GM12864 (cell line): ENCODE data around the gene IL13RA1.
"Not testable (repeated sequence)": the region's sequence is repeated elsewhere in the genome, so short reads cannot be mapped to it uniquely, and the experiment has no call there.

Source experiments
- DNase-seq: peaks from one replicate; pipeline ENCODE4 v3.0.0-alpha.2; 2011; ENCODE audit warnings: low read depth
- H3K4me3 ChIP-seq: 2 replicates; pipeline ENCODE4 v1.5.1; 2011; ENCODE audit warnings: mild to moderate bottlenecking, low read depth, low read length, control low read depth
- TF ChIP-seq, protein P1 (sequence below): IDR thresholded peaks from 2 replicates; pipeline ENCODE4 v1.5.1; 2011; ENCODE audit warnings: low read depth, mild to moderate bottlenecking, moderate library complexity, low read length, control low read depth, inconsistent platforms; ENCODE audit errors: missing control alignments

The IL13RA1 gene

DNA sequence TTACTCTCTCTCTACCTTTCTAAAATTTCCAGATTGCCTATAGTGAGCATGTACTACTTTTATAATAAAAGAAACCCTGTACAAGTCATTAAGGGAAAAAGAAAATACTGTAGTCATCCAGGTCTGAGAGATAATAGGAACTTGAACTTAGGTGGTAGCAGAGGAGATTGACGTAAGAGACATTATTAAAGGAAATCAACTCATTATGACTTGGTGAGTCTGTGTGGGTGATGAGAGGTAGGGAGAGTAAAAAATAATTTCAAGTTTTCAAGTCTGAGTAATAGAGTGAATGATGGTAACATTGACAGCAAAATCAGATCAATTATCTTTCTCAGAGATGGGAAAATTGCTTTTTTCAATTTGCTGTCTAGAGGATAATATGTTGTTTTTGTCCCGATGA, 52.2 kb downstream of the IL13RA1 start:
- no peak overlapping the region for H3K4me3 ChIP-seq
- TF ChIP-seq, protein P1, sequence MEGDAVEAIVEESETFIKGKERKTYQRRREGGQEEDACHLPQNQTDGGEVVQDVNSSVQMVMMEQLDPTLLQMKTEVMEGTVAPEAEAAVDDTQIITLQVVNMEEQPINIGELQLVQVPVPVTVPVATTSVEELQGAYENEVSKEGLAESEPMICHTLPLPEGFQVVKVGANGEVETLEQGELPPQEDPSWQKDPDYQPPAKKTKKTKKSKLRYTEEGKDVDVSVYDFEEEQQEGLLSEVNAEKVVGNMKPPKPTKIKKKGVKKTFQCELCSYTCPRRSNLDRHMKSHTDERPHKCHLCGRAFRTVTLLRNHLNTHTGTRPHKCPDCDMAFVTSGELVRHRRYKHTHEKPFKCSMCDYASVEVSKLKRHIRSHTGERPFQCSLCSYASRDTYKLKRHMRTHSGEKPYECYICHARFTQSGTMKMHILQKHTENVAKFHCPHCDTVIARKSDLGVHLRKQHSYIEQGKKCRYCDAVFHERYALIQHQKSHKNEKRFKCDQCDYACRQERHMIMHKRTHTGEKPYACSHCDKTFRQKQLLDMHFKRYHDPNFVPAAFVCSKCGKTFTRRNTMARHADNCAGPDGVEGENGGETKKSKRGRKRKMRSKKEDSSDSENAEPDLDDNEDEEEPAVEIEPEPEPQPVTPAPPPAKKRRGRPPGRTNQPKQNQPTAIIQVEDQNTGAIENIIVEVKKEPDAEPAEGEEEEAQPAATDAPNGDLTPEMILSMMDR: no peak
- DNase-seq: no peak

DNA sequence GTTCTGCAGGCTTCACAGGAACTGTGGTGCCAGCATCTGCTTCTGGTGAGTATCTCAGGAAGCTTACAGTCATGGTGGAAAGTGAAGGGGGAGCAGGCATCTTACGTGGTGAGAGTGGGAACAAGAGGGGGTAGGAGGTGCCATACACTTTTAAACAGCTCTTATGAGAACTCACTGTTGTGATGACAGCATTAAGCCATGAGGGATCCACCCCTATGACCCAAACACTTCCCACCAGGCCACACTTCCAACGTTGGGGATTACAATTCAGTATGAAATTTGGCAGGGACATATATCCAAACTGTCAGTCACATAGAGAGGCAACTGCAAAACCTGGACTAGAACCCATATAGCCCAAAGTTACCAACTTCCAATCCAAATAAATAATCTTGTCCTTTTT, 53.1 kb downstream of the IL13RA1 start:
- H3K4me3 ChIP-seq: no peak overlapping the region
- DNase-seq: no peak
- TF ChIP-seq, protein P1: no peak

DNA sequence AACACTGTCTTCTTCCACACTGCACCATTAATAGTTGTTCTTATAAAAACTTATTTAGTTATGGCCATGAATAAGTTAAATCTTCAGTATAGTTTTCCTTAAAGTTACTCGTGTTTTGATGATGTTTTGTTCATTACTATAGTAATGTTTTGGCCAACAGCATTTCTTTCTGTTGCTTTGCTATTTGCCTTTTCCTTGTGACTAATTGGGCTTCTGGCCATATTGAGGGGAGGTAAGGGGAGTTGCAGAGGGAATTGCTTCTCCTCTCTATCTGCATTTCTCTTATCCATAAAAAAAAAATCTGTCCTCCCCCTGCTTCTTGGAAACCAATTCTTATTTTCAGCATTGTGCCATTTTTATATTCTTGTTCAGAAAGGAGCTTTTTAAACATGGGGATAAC, 53.5 kb downstream of the IL13RA1 start:
- no peak for DNase-seq
- H3K4me3 ChIP-seq: no peak overlapping the region
- TF ChIP-seq, protein P1: no peak

DNA sequence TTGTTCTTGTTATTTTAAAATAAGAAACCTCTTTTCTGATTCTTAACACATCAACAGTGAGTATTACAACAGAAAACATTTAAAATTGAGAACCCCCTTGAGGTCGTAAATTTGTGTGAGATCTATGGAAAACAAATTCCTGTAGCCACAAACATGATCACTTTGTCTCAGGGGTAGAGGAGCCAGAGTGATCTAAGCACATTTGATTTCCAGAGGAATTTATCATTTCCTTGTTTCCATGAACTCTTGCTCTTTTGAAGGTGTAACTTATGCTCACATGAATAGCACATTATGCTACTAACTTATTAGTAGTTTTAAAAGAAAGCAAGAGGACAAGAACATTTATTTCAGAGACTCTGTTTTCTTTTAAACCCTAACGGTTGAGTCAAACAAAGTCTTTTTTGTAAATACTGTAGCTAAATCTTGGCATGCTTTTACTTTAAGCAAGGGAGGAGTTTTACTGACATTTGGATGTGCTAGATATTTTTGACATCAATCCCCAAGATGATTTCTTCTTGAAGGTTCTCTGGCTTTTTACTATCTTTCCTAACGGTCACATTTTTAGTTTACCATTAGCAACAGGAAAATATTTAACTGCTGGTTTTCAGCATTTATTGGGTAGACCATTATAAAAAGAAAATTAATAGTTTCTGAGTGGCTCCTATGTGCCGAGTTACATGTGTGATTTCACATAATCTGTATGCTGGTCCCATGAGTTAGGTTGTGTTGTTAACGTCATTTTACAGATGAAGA, 68.3 kb downstream of the IL13RA1 start:
- TF ChIP-seq, protein P1: no peak
- DNase-seq: no peak
- H3K4me3 ChIP-seq: no peak overlapping the region

DNA sequence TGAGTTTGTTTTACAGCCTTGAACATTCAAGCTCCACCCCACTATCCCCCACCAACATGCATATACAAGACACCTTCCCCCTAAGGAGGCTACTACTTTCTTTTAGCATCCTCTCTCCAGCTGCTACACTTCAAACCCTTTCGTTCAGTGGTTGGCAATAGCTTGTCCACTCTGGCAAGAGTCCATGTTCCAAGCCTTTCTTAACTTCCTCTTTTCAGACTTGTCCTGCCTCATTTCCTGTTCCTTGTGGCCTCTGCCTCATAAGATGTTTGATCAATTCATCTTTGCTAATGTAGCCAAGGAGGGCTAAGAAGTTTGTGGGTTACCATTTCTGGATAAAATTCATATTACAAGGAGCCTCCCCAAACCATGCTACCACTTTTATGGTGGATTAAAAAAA, 75.5 kb downstream of the IL13RA1 start:
- DNase-seq: no peak
- TF ChIP-seq, protein P1: no peak
- H3K4me3 ChIP-seq: no peak overlapping the region

DNA sequence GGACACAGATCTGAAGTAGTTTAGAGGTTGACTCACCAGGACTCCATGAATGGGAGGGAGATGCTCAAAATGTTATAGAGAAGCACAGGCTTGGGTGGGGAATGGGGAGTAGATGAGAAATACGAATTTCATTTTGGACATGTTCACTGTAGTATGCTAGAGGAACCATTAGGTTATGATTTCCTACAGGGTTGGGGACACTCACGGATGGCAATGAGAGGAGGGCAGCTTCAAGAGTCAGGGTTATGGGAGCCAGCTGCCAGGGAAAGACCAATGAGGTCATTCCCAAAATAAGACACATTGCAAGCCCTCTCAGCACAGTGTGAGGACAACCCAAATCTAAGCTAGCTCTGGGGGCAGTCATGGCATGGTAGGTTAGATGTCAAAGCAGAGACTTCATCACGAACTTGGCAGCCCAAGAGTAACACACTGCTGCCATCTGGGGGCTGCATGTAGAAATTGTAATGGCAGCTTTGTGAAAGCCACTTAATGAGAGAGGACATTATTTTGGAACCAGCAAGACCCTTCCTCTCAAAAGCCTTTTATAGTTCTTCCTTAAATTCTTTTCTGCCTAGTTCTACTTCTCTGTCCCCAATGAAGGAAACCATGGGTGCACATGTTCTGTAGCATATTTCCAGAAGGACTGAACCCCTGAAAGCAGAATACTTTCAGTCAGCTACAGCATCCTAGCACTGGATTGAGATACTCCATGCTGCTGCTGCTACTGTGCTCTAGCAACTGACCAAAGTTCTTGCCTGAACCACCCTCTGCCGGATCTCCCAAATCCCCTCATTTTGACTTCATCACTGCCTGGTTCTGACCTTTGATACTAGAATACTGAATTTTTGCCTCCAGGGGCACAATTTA, 80.0 kb downstream of the IL13RA1 start:
- no peak overlapping the region for H3K4me3 ChIP-seq
- TF ChIP-seq, protein P1: peak; percentile 70
- DNase-seq: peak; percentile 10

DNA sequence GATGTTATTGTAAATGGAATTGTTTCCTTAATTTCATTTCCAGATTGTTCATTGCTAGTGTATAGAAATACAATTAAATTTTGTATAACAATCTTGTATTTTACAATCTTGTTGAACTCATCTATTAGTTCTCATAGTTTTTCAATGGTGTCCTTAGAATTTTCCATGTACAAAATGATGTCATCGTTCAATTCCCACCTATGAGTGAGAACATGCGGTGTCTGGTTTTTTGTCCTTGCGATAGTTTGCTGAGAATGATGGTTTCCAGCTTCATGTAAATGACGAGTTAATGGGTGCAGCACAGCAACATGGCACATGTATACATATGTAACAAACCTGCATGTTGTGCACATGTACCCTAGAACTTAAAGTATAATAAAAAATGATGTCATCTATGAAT, 89.9 kb downstream of the IL13RA1 start:
- not testable (repeated sequence) for H3K4me3 ChIP-seq, DNase-seq
